Body of pancreas (tissue), 4 donors: ENCODE measurements around the gene ADH5. TPM values are rescaled to one million over a fixed set of nuclear protein-coding genes. Genes with fewer than 3 reads are reported as not detected.
"Not testable (repeated sequence)": the region's sequence is repeated elsewhere in the genome, so short reads cannot be mapped to it uniquely, and the experiment has no call there.

Experiments used
- ATAC-seq: fragments of 150-250 bp; one replicate; pipeline ENCODE4 v1.9.1; 2016
- DNase-seq, 4 donors: peaks; one replicate each; pipeline ENCODE4 v3.0.0-alpha.2; 2019
- H3K27ac ChIP-seq, 4 donors: fragments of 200-600 bp; sonication (generic); 1 replicate in 3 of 4; 2 replicates in 1 of 4; pipeline versions ENCODE4 v1.5.1 to v1.6.1; 2016 to 2019; ENCODE audit warnings: mild to moderate bottlenecking in 1 of 4, mixed read lengths in 1 of 4, moderate library complexity in 1 of 4
- H3K27me3 ChIP-seq, 2 donors: fragments of 200-600 bp; sonication (generic); one replicate each; pipeline ENCODE4 v1.6.0; 2016; ENCODE audit warnings: mild to moderate bottlenecking in 1 of 2
- H3K36me3 ChIP-seq, 2 donors: fragments of 200-600 bp; sonication (generic); replicated peaks in 1 of 2; 2 replicates each; pipeline ENCODE4 v1.5.1; 2016; ENCODE audit warnings: low read depth in 2 of 2; ENCODE audit not compliant: insufficient read depth in 1 of 2
- H3K4me1 ChIP-seq: fragments of 200-600 bp; sonication (generic); one replicate; pipeline ENCODE4 v1.6.0; 2016
- H3K4me3 ChIP-seq, 2 donors: fragments of 200-600 bp; sonication (generic); 1 replicate in 1 of 2; 2 replicates in 1 of 2; pipeline ENCODE4 v1.5.1; 2016 to 2019
- H3K9me3 ChIP-seq, 3 donors: fragments of 200-600 bp; sonication (generic); 1 replicate in 2 of 3; 2 replicates in 1 of 3; pipeline ENCODE4 v1.5.1; 2016
- CTCF ChIP-seq, 7 experiments: fragments of 450-650 bp in 4 of 7; fragments of 200-600 bp in 3 of 7; sonication (generic) in 3 of 7; IDR thresholded peaks; one replicate each; pipeline ENCODE4 v1.5.1; 2016 to 2019; ENCODE audit warnings: antibody characterized with exemption in 7 of 7
- POLR2A ChIP-seq, 3 donors: fragments of 450-650 bp; IDR thresholded peaks; one replicate each; pipeline ENCODE4 v1.6.1; 2016; ENCODE audit warnings: antibody characterized with exemption in 3 of 3, mild to moderate bottlenecking in 2 of 3
- WGBS, 2 donors: methylation state at CpG; one replicate each; pipeline ENCODE4 v1.1.5; 2017; 5-methylcytosine and 5-hydroxymethylcytosine counted together
- intact Hi-C: fragments of 100-400 bp; cut with DNase I; formaldehyde crosslinking; loops from one replicate; pipeline ENCODE4 v1.15.1; 2023
- total RNA-seq, 2 donors: library from RNA; depleted of rRNA; stranded (reverse); fragments of >200 nt; gene quantifications; one replicate each; pipeline ENCODE4 v1.1.0, GENCODE V29; 2016

Gene ADH5
- total RNA-seq, 2 donors from 2014 or later, result 30.0 to 63.3 TPM

GRCh38 chr4:99117876-99118693, 29.5 kb upstream of the ADH5 start:
- TF ChIP-seq POLR2A (IDR thresholded peaks at IDR 0.05) (no peak), CTCF (IDR thresholded peaks at IDR 0.05) (peak in 5 of 7 experiments; percentile 32 to 65 (median 37))
- ATAC-seq, result no peak
- Histone ChIP-seq H3K27me3 (no peaks in the 10 kb centered on the region), H3K4me3 (no peak overlapping the region), H3K36me3 (no peaks in the 10 kb centered on the region), H3K4me1 (no peaks in the 10 kb centered on the region), H3K9me3 (no peaks in the 10 kb centered on the region), H3K27ac (no peak overlapping the region)
- no peak for DNase-seq
- intact Hi-C loops, result loop anchor here (5.0 kb wide), 1 partner anchor 339 kb away; no protein-coding TSS in a partner anchor
- 24 to 25% methylated on average over 9 of the region's 9 CpGs for WGBS, 2 donors

GRCh38 chr4:99117122-99117841, 28.7 kb upstream of the ADH5 start:
- H3K36me3 ChIP-seq, H3K27me3 ChIP-seq, H3K4me3 ChIP-seq, H3K4me1 ChIP-seq, H3K9me3 ChIP-seq, DNase-seq, H3K27ac ChIP-seq, ATAC-seq: not testable (repeated sequence)
- WGBS, 2 donors, result 75 to 83% methylated on average over 23 to 28 of the region's 29 CpGs
- intact Hi-C loops, result loop anchor here (5.0 kb wide), 1 partner anchor 340 kb away; no protein-coding TSS in a partner anchor

GRCh38 chr4:99109286-99109685, 20.7 kb upstream of the ADH5 start:
- intact Hi-C loops, H3K36me3 ChIP-seq, H3K4me3 ChIP-seq, H3K27ac ChIP-seq, H3K4me1 ChIP-seq, DNase-seq, ATAC-seq, H3K9me3 ChIP-seq, H3K27me3 ChIP-seq: not testable (repeated sequence)
- WGBS, 2 donors, result 78 to 90% methylated on average over 6 to 12 of the region's 12 CpGs

DNA sequence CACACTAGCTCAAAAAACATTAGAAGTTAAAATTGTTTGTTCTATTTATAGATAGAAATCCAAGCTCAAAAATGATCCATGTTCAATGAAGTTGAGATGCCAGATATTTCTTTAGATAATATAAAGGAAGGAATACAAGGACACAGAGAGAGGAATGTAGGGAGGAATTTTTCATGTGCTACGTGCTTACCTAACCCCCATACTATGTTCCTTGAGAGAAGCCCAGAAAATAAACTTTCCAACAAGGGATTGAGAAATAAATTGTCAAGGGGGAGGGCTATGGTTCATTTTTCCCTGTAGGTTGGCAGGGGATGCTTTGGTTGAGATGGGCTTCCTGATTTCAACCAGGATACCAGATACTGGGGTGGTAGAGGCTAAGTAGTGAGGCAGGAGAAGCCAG, 15.6 kb upstream of the ADH5 start:
- TF ChIP-seq CTCF (IDR thresholded peaks at IDR 0.05) (no peak), POLR2A (IDR thresholded peaks at IDR 0.05) (no peak)
- Histone ChIP-seq H3K36me3 (no peaks in the 10 kb centered on the region), H3K4me1 (peaks cover 4% of the 10 kb centered on the region), H3K4me3 (no peak overlapping the region), H3K27ac (no peak overlapping the region), H3K9me3 (no peaks in the 10 kb centered on the region), H3K27me3 (no peaks in the 10 kb centered on the region)
- ATAC-seq (no peak), DNase-seq (no peak)
- 93 to 97% methylated on average over 1 of the region's 1 CpG for WGBS, 2 donors
- intact Hi-C loops, result no loop called here

GRCh38 chr4:99103166-99103565, 14.6 kb upstream of the ADH5 start:
- Histone ChIP-seq H3K36me3 (no peaks in the 10 kb centered on the region), H3K4me1 (peaks cover 4% of the 10 kb centered on the region), H3K4me3 (no peak overlapping the region), H3K9me3 (no peaks in the 10 kb centered on the region), H3K27me3 (no peaks in the 10 kb centered on the region), H3K27ac (no peak overlapping the region)
- no peak for ATAC-seq
- TF ChIP-seq POLR2A (IDR thresholded peaks at IDR 0.05) (no peak), CTCF (IDR thresholded peaks at IDR 0.05) (no peak)
- intact Hi-C loops, result no loop called here
- no peak for DNase-seq
